ENCODE data around the gene HEATR3.

HEATR3 gene

DNA sequence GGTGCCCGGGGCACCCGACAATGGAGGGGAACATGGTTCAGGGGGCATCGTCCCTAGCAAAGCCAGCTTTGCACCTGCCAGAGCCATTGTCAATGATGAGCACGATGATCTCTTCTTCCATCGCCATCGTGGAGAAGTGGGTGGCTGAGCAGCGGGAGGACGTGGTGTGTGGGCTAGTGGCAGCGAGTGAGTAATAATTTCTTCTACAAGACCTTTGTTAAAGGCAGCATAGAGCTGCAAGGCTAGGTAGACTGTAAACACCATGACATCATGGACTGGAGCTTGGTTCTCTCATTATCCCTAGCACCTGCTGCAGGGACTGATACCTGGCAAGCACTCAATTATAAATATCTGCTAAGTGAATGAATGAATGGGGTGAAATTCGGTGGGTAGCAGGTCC, 6.7 kb upstream of the HEATR3 start:
- H3K4me3 ChIP-seq (ENCODE audit: low read depth, low read length), result no peak overlapping the region
- TF ChIP-seq, protein P1, sequence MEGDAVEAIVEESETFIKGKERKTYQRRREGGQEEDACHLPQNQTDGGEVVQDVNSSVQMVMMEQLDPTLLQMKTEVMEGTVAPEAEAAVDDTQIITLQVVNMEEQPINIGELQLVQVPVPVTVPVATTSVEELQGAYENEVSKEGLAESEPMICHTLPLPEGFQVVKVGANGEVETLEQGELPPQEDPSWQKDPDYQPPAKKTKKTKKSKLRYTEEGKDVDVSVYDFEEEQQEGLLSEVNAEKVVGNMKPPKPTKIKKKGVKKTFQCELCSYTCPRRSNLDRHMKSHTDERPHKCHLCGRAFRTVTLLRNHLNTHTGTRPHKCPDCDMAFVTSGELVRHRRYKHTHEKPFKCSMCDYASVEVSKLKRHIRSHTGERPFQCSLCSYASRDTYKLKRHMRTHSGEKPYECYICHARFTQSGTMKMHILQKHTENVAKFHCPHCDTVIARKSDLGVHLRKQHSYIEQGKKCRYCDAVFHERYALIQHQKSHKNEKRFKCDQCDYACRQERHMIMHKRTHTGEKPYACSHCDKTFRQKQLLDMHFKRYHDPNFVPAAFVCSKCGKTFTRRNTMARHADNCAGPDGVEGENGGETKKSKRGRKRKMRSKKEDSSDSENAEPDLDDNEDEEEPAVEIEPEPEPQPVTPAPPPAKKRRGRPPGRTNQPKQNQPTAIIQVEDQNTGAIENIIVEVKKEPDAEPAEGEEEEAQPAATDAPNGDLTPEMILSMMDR (IDR thresholded peaks at IDR 0.05; ENCODE audit: low read depth, low read length), result no peak
- TF ChIP-seq MYC (IDR thresholded peaks at IDR 0.05; ENCODE audit: low read depth, low read length), result no peak
- no peak for TF ChIP-seq POLR2A (IDR thresholded peaks at IDR 0.05; ENCODE audit: extremely low read depth, insufficient read length)
- TF ChIP-seq, protein P2, sequence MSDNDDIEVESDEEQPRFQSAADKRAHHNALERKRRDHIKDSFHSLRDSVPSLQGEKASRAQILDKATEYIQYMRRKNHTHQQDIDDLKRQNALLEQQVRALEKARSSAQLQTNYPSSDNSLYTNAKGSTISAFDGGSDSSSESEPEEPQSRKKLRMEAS (IDR thresholded peaks at IDR 0.05; ENCODE audit: low read depth, low read length), result no peak
- DNase-seq (ENCODE audit: low read depth), result no peak

DNA sequence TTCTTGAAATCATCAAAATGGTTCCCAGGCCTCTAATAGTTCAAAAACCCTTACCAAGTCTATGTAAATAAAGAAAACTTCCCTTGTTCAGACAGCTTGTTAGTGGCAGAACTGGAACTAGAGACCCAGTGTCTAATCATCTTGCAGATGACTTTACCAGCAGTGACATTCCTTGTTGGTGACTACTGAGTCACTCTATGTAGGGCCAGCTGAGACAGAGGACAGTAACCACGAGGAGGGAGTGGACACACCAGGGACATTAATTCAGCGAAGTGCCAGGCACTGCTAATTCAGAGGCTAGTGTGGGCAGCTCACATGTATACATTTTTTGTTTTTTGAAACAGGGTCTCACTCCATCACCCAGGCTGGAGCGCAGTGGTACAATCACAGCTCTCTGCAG, 6.1 kb upstream of the HEATR3 start:
- H3K4me3 ChIP-seq (ENCODE audit: low read depth, low read length), result no peak overlapping the region
- TF ChIP-seq POLR2A (IDR thresholded peaks at IDR 0.05; ENCODE audit: extremely low read depth, insufficient read length) (no peak), MYC (IDR thresholded peaks at IDR 0.05; ENCODE audit: low read depth, low read length) (no peak)
- TF ChIP-seq, protein P2 (IDR thresholded peaks at IDR 0.05; ENCODE audit: low read depth, low read length), result no peak
- TF ChIP-seq, protein P1 (IDR thresholded peaks at IDR 0.05; ENCODE audit: low read depth, low read length), result no peak
- no peak for DNase-seq (ENCODE audit: low read depth)

DNA sequence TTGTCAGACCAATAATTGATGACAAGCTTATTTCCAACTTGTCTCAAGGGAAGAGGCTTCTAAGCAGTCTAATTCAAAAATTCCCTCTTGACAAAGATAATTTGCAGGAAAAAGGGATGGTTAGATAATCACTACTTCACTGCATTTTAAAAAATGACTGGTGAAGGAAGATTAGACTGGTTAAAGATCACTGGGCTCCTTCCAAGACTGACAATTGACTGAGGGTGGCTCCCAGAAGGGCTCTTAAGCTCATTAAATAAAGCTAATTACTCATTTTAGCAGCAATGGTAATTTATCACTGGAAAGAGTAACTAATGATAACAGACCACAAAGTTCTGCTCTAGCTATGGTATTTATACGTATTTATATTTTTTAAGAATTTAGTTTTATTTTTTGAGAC, 4.4 kb upstream of the HEATR3 start:
- no peak for TF ChIP-seq POLR2A (IDR thresholded peaks at IDR 0.05; ENCODE audit: extremely low read depth, insufficient read length)
- no peak overlapping the region for H3K4me3 ChIP-seq (ENCODE audit: low read depth, low read length)
- DNase-seq (ENCODE audit: low read depth), result no peak

DNA sequence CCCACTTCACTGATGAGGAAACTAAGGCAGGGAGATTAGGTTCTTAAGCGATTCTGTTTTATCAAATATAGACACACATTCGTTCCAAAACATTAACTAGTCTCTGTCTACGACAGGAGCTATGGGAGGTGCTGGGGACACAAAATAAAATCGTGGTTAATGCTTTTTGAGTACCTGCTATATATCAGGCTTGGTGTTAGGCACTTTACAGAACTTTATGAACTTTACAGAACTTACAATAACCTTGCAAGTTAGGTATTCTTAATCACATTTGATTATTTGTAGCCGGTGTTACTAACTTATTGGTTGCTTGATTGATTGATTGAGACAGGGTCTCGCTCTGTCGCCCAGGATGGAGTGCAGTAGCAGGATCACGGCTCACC, 538 bp upstream of the HEATR3 start:
- TF ChIP-seq MYC (IDR thresholded peaks at IDR 0.05; ENCODE audit: low read depth, low read length), result no peak
- TF ChIP-seq, protein P1 (IDR thresholded peaks at IDR 0.05; ENCODE audit: low read depth, low read length), result no peak
- TF ChIP-seq POLR2A (IDR thresholded peaks at IDR 0.05; ENCODE audit: extremely low read depth, insufficient read length), result no peak
- TF ChIP-seq, protein P2 (IDR thresholded peaks at IDR 0.05; ENCODE audit: low read depth, low read length), result no peak
- no peak for DNase-seq (ENCODE audit: low read depth)
- peak overlapping the region; percentile 35 for H3K4me3 ChIP-seq (ENCODE audit: low read depth, low read length)

DNA sequence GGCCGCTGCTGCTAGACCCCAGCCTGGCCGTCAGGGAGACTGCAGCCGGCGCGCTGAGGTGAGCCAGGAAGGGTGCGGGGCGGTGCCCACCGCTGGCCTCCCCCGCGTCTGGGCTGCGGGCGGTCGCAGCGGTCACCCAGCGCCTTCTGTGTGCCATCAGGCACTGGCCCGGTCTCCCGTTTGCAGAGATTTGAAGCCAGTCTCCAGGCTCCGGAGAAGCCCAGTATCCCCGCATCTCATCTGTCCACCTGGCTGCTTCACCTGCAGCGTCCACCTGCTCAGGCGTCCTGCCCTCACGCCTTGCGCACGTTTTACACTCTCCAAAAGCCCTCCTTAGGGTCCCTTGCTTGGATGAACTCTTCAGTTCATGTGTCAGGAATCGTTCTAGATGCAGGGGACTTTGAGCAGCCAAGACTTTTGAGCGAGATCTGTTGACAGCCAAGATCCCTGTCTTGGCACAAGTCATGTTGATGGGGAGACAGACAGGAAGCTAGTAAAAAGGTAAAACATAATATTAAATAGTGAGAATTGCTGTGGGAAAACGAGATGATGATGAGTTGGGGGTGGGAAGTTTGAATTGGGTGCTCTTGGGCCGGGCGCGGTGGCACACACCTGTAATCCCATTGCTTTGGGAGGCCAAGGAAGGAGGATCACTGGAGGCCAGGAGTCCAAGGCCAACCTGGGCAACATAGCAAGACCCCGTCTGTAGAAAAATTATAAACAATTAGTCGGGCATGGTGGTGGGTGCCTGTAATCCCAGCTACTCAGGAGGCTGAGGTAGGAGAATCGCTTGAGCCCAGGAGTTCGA, 916 bp downstream of the HEATR3 start:
- peak overlapping the region; percentile 92 for H3K4me3 ChIP-seq (ENCODE audit: low read depth, low read length)
- TF ChIP-seq, protein P1 (IDR thresholded peaks at IDR 0.05; ENCODE audit: low read depth, low read length), result no peak
- TF ChIP-seq, protein P2 (IDR thresholded peaks at IDR 0.05; ENCODE audit: low read depth, low read length), result no peak
- TF ChIP-seq MYC (IDR thresholded peaks at IDR 0.05; ENCODE audit: low read depth, low read length), result no peak
- no peak for TF ChIP-seq POLR2A (IDR thresholded peaks at IDR 0.05; ENCODE audit: extremely low read depth, insufficient read length)
- DNase-seq (ENCODE audit: low read depth), result no peak

DNA sequence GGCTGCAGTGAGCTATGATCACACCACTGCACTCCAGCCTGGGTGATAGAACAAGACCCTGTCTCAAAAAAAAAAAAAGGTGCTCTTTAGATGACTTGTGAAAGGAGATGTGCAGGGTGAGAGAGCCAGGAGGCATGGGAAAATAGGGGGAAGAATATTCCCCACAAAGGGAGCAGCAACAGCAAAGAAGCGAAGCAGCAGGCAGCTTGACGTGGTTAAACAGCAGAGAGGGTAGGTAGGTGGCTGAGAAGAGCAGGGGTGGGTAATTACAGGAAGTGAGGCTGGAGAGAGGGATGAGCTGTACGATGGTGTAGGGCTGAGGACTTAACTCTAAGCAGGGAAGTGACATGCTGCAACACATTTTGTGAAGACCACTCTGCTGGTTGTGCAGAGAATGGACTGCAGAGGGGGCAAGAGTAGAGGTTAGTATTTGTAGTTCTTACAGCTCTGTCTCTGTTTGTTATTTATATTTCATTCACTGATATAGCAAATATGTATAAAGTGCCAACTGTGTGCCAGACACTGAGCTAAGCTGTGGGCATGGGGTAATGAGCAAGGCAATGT, 1.6 kb downstream of the HEATR3 start:
- TF ChIP-seq, protein P1 (IDR thresholded peaks at IDR 0.05; ENCODE audit: low read depth, low read length), result peak; percentile 51
- TF ChIP-seq MYC (IDR thresholded peaks at IDR 0.05; ENCODE audit: low read depth, low read length) (peak; percentile 44; the same call in 1 of the 2 replicates), POLR2A (IDR thresholded peaks at IDR 0.05; ENCODE audit: extremely low read depth, insufficient read length) (no peak)
- TF ChIP-seq, protein P2 (IDR thresholded peaks at IDR 0.05; ENCODE audit: low read depth, low read length), result peak; percentile 48; the same call in 1 of the 2 replicates
- peak; percentile 91 for DNase-seq (ENCODE audit: low read depth)
- peak overlapping the region; percentile 92 for H3K4me3 ChIP-seq (ENCODE audit: low read depth, low read length)

All from NB4 (cell line).